ENCODE measurements around the gene CFAP65. TPM values are rescaled to one million over a fixed set of nuclear protein-coding genes. Genes with fewer than 3 reads are reported as not detected.

CFAP65 gene
- total RNA-seq, 1 experiment from 2014 or later, result 0.52 TPM

GRCh38 chr2:219030177-219030940, 11.0 kb downstream of the CFAP65 start:
- Histone ChIP-seq H3K9ac (ENCODE audit: low read length) (no peak overlapping the region), H3K9me2 (ENCODE audit: insufficient read depth) (no peaks in the 10 kb centered on the region), H3K27ac (ENCODE audit: low read depth, low read length) (no peak overlapping the region), H2AFZ (ENCODE audit: low read depth, low read length, poor library complexity, severe bottlenecking) (no peak overlapping the region), H3K79me2 (ENCODE audit: insufficient read depth, low read length) (no peaks in the 10 kb centered on the region), H4K20me1 (ENCODE audit: insufficient read depth) (no peaks in the 10 kb centered on the region), H3K27me3 (ENCODE audit: insufficient read depth, low read length) (peaks cover 22% of the 10 kb centered on the region), H3K36me3 (ENCODE audit: control insufficient read depth in 1 of 2, insufficient read depth in 2 of 2, low read length in 2 of 2) (no peaks in the 10 kb centered on the region), H3K9me3 (ENCODE audit: control insufficient read depth in 1 of 2, insufficient read depth in 1 of 2, low read depth in 1 of 2, low read length in 2 of 2) (no peaks in the 10 kb centered on the region), H3K4me2 (ENCODE audit: low read length) (no peak overlapping the region), H3K4me3 (replicated peaks in 1 of 2; ENCODE audit: low read depth in 1 of 2, low read length in 2 of 2) (no peak overlapping the region), H3K4me1 (ENCODE audit: control insufficient read depth in 1 of 2, insufficient read depth in 2 of 2, low read length in 2 of 2) (no peaks in the 10 kb centered on the region; a peak in 1 of 4 replicates)
- RAD21 ChIA-PET (ENCODE audit: low non-redundant PET in 1 of 2, low total read pairs in 2 of 2, uncharacterized antibody in 2 of 2, unreplicated experiment in 2 of 2), result interaction anchor here (0.7 to 1.8 kb wide), 6 partner anchors 50 to 124 kb away, joined by 3 to 19 read pairs (median 4); no protein-coding TSS in a partner anchor
- intact Hi-C loops (cut with micrococcal nuclease), result no loop called here
- BruUV-seq (replicated peaks), result no TSS peak
- POLR2A ChIA-PET, result interaction anchor here (1.0 kb wide), 1 partner anchor 125 kb away, joined by 3 read pairs; no protein-coding TSS in a partner anchor
- TF ChIP-seq CTCF (IDR thresholded peaks at IDR 0.05 in 2 of 3, conservative IDR thresholded peaks at IDR 0.05 in 1 of 3; ENCODE audit: borderline replicate concordance in 1 of 3, insufficient read depth in 1 of 3, low read depth in 2 of 3, low read length in 2 of 3), result no peak
- no peak for TF ChIP-seq RAD21 (IDR thresholded peaks at IDR 0.05; ENCODE audit: low read depth)
- TF ChIP-seq FOSL1 (IDR thresholded peaks at IDR 0.05; ENCODE audit: low read depth), result no peak
- no peak for TF ChIP-seq ZBTB33 (IDR thresholded peaks at IDR 0.05; ENCODE audit: extremely low read depth, insufficient replicate concordance, low read length)
- TF ChIP-seq REST (IDR thresholded peaks at IDR 0.05; ENCODE audit: low read depth), result no peak
- no peak for TF ChIP-seq ELF1 (IDR thresholded peaks at IDR 0.05; ENCODE audit: borderline replicate concordance, low read depth)
- TF ChIP-seq SIN3A (IDR thresholded peaks at IDR 0.05; ENCODE audit: low read depth), result no peak
- TF ChIP-seq CBX3 (IDR thresholded peaks at IDR 0.05; ENCODE audit: low read depth), result no peak
- no peak for TF ChIP-seq YY1 (IDR thresholded peaks at IDR 0.05; ENCODE audit: extremely low read depth, insufficient replicate concordance, low read depth, low read length)
- TF ChIP-seq SRF (IDR thresholded peaks at IDR 0.05; ENCODE audit: low read depth), result no peak
- no peak for TF ChIP-seq EGR1 (IDR thresholded peaks at IDR 0.05; ENCODE audit: low read depth)
- TF ChIP-seq TCF7L2 (IDR thresholded peaks at IDR 0.05; ENCODE audit: borderline replicate concordance, extremely low read depth, insufficient read depth, insufficient read length), result no peak
- CTCF ChIA-PET, result interaction anchor here (0.6 to 5.3 kb wide), 43 partner anchors 9 to 358 kb away, joined by 3 to 97 read pairs (median 4); partner anchors contain the start of gene DNPEP
- DNase-seq (ENCODE audit: low read depth, low spot score) (no peak), ATAC-seq (peak; percentile 10; the same call in 1 of the 2 replicates)
